ENCODE data around the gene NOC2L. TPM values are rescaled to one million over a fixed set of nuclear protein-coding genes. Genes with fewer than 3 reads are reported as not detected.

The NOC2L gene
- total RNA-seq, 1 experiment from 2014 or later = 93.4 TPM

DNA sequence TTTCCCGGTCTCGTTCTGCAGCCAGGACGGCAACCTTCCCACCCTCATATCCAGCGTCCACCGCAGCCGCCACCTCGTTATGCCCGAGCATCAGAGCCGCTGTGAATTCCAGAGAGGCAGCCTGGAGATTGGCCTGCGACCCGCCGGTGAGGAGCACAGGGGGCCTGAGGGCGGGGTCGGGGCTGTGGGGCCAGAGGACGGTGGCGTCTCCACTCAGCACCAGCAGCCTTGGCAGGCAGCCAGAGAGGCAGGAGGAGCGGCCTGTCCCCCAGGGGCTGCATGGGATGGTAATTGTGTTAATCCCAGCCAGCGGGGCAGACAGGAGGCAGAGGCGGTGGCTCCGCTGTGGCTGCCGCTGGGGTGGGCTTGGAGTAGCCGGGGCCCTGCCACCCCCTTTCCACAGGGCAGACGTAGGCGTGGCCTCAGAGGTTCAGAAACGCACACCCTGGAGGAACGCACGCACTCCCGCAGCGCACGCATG is 23.3 kb downstream of the NOC2L start:
- Mint-ChIP-seq H3K4me3 (ENCODE audit: unreplicated experiment) (no peak overlapping the region), H3K36me3 (ENCODE audit: insufficient read depth, unreplicated experiment) (peaks cover 3% of the 10 kb centered on the region), H3K9me3 (ENCODE audit: unreplicated experiment) (no peaks in the 10 kb centered on the region), H3K27me3 (ENCODE audit: insufficient read depth, unreplicated experiment) (peaks cover 4% of the 10 kb centered on the region), H3K27ac (ENCODE audit: unreplicated experiment) (no peak overlapping the region), H3K4me1 (ENCODE audit: low read depth, unreplicated experiment) (peaks cover 6% of the 10 kb centered on the region)
- Histone ChIP-seq H3K27me3 (replicated peaks; ENCODE audit: control insufficient read depth, insufficient read depth, low read length) (peaks cover 6% of the 10 kb centered on the region; the same call in 1 of the 2 replicates), H3K9me3 (no peaks in the 10 kb centered on the region), H3K36me3 (ENCODE audit: control insufficient read depth, insufficient read depth, low read length) (no peaks in the 10 kb centered on the region), H3K4me1 (peaks cover 5% of the 10 kb centered on the region), H3K4me3 (ENCODE audit: low read depth, low read length) (no peak overlapping the region)
- ChIA-PET CTCF (no interaction called here), POLR2A (no interaction called here)
- TF ChIP-seq, protein P1, sequence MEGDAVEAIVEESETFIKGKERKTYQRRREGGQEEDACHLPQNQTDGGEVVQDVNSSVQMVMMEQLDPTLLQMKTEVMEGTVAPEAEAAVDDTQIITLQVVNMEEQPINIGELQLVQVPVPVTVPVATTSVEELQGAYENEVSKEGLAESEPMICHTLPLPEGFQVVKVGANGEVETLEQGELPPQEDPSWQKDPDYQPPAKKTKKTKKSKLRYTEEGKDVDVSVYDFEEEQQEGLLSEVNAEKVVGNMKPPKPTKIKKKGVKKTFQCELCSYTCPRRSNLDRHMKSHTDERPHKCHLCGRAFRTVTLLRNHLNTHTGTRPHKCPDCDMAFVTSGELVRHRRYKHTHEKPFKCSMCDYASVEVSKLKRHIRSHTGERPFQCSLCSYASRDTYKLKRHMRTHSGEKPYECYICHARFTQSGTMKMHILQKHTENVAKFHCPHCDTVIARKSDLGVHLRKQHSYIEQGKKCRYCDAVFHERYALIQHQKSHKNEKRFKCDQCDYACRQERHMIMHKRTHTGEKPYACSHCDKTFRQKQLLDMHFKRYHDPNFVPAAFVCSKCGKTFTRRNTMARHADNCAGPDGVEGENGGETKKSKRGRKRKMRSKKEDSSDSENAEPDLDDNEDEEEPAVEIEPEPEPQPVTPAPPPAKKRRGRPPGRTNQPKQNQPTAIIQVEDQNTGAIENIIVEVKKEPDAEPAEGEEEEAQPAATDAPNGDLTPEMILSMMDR (IDR thresholded peaks at IDR 0.05; ENCODE audit: insufficient read depth in 1 of 2, low read depth in 1 of 2, low read length in 1 of 2, severe bottlenecking in 1 of 2, unreplicated experiment in 1 of 2) = no peak
- DNase-seq = no peak
- intact Hi-C loops (cut with micrococcal nuclease; ENCODE audit: unreplicated experiment) = loop anchor here (5.0 kb wide), 1 partner anchor 33 kb away; no protein-coding TSS in a partner anchor
- no TSS peak for BruUV-seq (replicated peaks)

GRCh38 chr1:934991-935750 is 23.9 kb downstream of the NOC2L start:
- no TSS peak for BruUV-seq (replicated peaks)
- Histone ChIP-seq H3K4me3 (ENCODE audit: low read depth, low read length) (no peak overlapping the region), H3K27me3 (replicated peaks; ENCODE audit: control insufficient read depth, insufficient read depth, low read length) (peaks cover 2% of the 10 kb centered on the region; the same call in 1 of the 2 replicates), H3K4me1 (no peaks in the 10 kb centered on the region), H3K36me3 (ENCODE audit: control insufficient read depth, insufficient read depth, low read length) (no peaks in the 10 kb centered on the region), H3K9me3 (no peaks in the 10 kb centered on the region)
- CTCF ChIA-PET = no interaction called here
- intact Hi-C loops (cut with micrococcal nuclease; ENCODE audit: unreplicated experiment) = loop anchor here (5.0 kb wide), 1 partner anchor 33 kb away; no protein-coding TSS in a partner anchor
- Mint-ChIP-seq H3K4me1 (ENCODE audit: low read depth, unreplicated experiment) (peaks cover 6% of the 10 kb centered on the region), H3K4me3 (ENCODE audit: unreplicated experiment) (no peak overlapping the region), H3K36me3 (ENCODE audit: insufficient read depth, unreplicated experiment) (no peaks in the 10 kb centered on the region), H3K9me3 (ENCODE audit: unreplicated experiment) (no peaks in the 10 kb centered on the region), H3K27ac (ENCODE audit: unreplicated experiment) (no peak overlapping the region), H3K27me3 (ENCODE audit: insufficient read depth, unreplicated experiment) (peaks cover 4% of the 10 kb centered on the region)
- TF ChIP-seq, protein P1 (IDR thresholded peaks at IDR 0.05; ENCODE audit: insufficient read depth in 1 of 2, low read depth in 1 of 2, low read length in 1 of 2, severe bottlenecking in 1 of 2, unreplicated experiment in 1 of 2) = no peak
- POLR2A ChIA-PET = no interaction called here
- DNase-seq = no peak

GRCh38 chr1:933603-933940 is 25.5 kb downstream of the NOC2L start:
- ChIA-PET CTCF (interaction anchor here (0.6 to 1.0 kb wide), 2 partner anchors 9 to 42 kb away, joined by 3 to 4 read pairs; no protein-coding TSS in a partner anchor), POLR2A (no interaction called here)
- no peak for DNase-seq
- peaks cover 2% of the 10 kb centered on the region; the same call in 1 of the 2 replicates for H3K27me3 ChIP-seq (replicated peaks; ENCODE audit: control insufficient read depth, insufficient read depth, low read length)
- Mint-ChIP-seq H3K4me1 (ENCODE audit: low read depth, unreplicated experiment) (peaks cover 6% of the 10 kb centered on the region), H3K9me3 (ENCODE audit: unreplicated experiment) (no peaks in the 10 kb centered on the region), H3K27ac (ENCODE audit: unreplicated experiment) (no peak overlapping the region), H3K4me3 (ENCODE audit: unreplicated experiment) (no peak overlapping the region), H3K27me3 (ENCODE audit: insufficient read depth, unreplicated experiment) (peaks cover 4% of the 10 kb centered on the region), H3K36me3 (ENCODE audit: insufficient read depth, unreplicated experiment) (no peaks in the 10 kb centered on the region)
- H3K4me1 ChIP-seq = no peaks in the 10 kb centered on the region
- TF ChIP-seq, protein P1 (IDR thresholded peaks at IDR 0.05; ENCODE audit: insufficient read depth in 1 of 2, low read depth in 1 of 2, low read length in 1 of 2, severe bottlenecking in 1 of 2, unreplicated experiment in 1 of 2) = no peak
- no peaks in the 10 kb centered on the region for H3K9me3 ChIP-seq
- H3K36me3 ChIP-seq (ENCODE audit: control insufficient read depth, insufficient read depth, low read length) = no peaks in the 10 kb centered on the region
- no TSS peak for BruUV-seq (replicated peaks)
- intact Hi-C loops (cut with micrococcal nuclease; ENCODE audit: unreplicated experiment) = no loop called here
- H3K4me3 ChIP-seq (ENCODE audit: low read depth, low read length) = no peak overlapping the region
